ENCODE data around the gene PRR35.

The PRR35 gene

GRCh38 chr16:580141-580945 lies 20.1 kb downstream of the PRR35 start:
- no peak for DNase-seq (ENCODE audit: low read depth in 2 of 2)

DNA sequence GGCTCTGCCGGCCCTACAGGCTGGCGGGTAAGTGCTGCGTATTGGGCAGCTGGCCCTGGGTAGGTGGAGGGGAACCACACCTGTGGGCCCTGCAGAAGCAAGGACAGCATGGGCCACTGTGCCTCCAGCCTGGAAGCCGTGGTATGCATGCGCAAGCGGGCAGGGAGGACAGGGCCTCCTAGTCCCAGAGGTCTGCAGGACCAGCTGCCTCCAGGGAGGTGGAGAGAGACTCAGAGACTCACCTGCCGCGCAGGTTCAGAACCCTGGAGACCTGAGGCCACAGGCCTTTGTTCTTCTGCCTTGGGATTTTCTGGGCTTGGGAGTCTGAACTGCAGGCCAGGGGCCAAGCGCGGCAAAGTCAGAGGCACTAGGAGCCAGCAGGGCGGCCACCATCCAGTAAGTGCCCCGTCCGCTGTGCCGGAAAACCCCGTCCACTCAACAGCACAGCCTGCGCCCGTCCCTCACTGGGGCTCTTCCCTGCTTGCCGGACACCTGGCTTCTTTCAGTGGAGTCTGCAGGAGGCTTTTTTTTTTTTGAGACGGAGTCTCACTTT lies 20.8 kb downstream of the PRR35 start:
- no peak for DNase-seq (ENCODE audit: low read depth in 2 of 2)

- DNase-seq (ENCODE audit: low read depth in 2 of 2) = no peak
These were observed 22.0 kb downstream of the PRR35 start for GRCh38 chr16:582218-582613.

DNA sequence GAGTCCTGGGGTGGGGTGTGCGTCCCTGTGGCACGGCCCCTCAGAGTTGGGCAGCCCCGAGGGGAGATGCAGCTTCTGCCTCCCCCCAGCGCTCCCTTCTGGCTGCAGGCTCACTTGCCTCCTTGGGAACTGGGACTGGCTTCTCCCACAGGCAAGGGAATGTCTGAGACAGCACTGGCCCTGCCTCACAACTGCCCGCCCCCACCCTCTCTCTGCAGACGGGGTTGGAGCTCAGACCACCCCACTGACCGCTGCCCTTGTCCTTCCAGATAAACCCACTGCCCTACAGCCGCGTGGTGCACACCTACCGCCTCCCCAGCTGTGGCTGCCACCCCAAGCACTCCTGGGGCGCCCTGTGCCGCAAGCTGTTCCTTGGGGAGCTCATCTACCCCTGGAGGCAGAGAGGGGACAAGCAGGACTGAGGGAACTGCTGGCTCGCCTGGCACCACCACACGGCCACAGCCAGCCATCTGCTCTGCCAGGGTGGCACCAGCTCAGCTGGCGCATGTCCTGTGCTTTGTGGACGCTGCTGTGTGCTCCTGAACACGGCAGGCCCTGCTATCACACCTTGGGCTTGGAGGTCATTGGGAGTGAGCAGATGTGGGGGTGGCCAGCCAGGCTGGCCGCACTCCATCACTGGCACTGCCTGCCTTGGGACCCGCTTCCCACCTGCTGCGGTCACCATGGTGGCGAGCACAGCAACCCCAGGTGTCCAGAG lies 22.6 kb downstream of the PRR35 start:
- DNase-seq (ENCODE audit: low read depth in 2 of 2) = no peak

- no peak for DNase-seq (ENCODE audit: low read depth in 2 of 2)
These were observed 23.2 kb downstream of the PRR35 start for GRCh38 chr16:583470-583814.

DNA sequence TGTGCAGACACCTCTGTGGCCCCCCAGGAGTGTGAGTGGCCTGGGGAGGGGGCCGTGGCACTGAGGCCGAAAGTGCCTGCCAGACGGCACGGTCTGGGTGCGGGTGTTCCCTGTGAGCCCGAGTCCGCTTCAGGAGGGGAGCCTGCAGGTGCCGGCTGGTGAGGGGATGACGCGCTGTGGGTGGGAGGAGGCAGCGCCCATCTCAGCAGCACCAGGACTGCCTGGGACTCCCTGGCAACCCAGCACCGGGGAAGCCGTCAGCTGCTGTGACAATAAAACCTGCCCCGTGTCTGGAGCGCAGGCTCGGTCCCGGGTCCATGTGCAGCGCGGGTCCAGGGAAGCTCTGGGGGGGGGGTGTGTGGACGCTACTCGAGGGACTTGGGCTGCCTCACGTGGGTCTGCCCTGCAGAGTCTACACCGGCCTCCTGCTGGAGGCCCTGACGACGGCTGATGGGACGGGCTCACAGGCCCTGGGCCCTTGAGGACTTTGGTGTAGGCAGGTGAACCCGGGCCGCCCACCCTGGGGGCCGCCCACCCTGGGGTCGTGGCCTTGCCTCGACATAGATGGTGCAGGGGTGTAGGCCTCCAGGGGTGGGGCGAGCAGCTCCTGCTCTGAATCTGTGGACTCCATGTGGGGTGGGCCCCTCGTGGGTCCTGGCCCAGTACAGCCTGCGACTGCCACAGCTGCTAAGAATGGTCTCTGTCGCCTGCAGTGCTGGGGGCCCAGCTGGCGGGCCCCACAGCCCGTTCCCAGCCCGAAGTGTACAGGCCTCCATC lies 23.8 kb downstream of the PRR35 start:
- no peak for DNase-seq (ENCODE audit: low read depth in 2 of 2)

DNA sequence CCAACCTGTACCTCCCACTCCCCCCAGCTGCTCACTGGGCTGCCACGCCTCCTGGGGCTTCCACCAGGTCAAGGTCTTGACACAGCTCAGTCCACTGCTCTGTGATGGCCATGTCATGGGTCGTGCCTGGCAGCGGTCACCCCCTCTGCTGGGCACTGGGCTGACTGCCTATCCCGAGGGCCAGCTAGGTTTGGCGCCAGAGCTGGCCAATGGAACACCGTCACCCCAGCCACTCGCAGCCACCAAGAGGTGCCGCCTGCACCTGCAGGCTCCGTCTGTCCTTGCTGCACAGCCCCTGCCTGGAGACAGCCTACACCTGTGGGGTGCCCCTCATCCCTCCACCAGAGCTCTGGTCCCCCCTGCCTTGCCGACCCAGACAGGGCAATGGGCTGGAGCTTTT lies 25.2 kb downstream of the PRR35 start:
- DNase-seq (ENCODE audit: low read depth in 2 of 2) = no peak

- DNase-seq (ENCODE audit: low read depth in 2 of 2) = no peak
These were observed 26.0 kb downstream of the PRR35 start for GRCh38 chr16:586047-586644.

DNA sequence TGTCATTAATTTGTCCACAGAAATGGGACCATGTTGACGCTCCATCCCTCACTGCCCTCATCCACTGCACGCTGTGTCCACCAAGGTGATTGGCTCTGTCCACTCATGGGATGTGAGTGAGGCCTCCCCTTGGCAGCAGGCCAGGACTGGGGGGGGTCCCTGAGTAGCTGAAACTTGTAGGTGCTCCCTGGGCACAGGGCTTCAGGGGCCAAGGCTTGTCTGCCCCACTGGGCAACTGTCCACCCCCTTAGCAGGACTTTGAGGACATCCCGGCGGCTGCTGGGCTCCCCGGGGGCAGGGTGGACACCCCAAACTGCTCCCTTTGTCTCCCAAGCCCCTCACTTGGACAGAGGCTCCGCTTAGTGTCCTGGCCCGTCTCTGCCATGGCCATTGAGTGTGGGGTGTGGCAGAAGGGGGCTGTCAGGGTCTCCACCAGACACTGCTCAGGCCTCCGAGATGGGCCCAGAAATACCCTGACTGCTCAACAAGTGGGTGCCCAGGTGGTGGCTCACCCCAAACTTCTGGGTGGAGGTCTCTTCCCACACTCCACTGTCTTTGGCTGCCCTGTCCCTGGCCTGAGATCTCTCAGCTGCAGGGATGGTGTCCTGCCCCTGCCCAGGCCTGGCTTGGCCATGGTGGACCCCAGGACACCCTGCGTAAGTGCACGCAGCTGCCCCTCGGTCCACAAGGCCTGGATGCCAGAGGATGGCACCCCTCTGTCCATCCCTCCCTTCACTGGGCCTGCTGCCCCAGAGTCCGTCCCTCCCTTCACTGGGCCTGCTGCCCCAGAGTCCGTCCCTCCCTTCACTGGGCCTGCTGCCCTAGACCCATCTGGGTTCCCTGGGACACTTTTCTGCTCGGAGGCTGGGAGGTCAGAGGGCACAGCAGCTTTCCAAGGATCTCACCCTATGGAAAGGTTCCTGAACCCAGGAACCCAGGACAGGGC lies 26.7 kb downstream of the PRR35 start:
- no peak for DNase-seq (ENCODE audit: low read depth in 2 of 2)

GRCh38 chr16:588639-588888 lies 28.4 kb downstream of the PRR35 start:
- DNase-seq (ENCODE audit: low read depth in 2 of 2) = peak in 1 of 2 donors; percentile 48

DNA sequence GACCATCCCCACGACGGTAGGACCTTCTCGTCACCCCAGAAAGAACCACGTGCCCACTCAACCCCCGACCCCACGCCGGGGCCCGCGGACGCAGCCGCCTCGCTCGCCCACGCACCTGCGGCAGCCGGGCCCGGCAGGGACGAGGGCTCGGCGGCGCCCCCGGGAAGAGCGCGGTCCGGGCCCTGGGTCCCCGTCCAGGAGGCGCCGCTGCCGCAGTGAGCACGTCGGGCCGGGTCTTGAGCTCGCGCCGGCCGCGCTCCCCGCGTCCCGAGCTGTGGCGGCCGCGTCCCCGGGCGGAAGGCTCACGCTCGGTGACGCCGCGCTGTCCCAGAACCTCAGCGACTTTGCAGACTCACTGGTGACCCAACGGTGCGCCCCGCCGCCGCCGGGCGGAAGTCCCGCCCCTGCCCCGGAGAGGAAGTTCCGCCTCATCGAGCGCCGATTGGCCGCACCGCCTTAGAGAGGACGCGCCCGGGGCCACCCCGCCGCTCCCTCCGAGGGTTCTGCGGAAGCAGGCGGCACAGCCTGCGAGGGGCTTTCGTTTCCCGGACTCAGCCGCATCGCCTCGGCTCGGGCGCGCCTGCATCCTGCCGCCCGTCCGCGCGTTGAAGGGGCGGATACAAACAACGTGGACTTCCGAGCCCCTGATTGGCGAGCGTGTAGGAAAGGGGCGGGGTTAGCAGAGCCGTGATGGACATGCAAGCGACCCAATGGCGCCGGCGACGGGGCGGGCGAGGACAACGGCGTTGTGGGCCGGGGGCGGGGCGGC lies 28.9 kb downstream of the PRR35 start:
- DNase-seq (ENCODE audit: low read depth in 2 of 2) = peak; percentile 95

DNA sequence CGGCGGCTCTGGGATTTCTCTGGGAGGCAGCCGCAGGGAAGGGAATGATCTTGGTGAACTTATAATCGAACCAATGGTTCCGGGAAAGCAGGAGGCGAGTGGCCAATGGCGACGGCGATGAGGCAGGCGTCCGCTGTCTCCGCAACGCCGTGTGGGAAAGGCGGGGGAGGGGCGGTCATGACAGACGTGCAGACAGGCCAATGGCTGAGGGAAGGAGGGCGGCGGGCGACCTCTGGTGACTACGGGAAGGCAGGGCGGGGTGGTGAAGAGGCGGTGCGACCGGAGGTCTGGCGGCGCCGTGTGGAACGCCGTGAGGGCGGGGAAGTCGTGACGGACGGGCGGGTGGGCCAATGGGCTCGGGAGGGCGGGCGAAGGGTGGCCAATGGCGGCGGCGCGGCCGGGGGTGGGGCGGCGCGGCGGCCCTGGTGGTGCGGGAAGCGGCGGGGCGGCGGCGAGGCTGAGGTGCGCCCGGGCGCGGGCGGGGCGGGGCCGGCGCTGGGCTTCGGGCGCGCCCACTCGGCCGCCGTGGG lies 29.5 kb downstream of the PRR35 start, which contains the start of gene RAB40C:
RAB40C (plus strand) TSS at position 409 of the 530 bp plus-strand sequence. CDS start 226 bp downstream, outside the sequence.
- DNase-seq (ENCODE audit: low read depth in 2 of 2) = peak; percentile 97 to 98

- no peak for DNase-seq (ENCODE audit: low read depth in 2 of 2)
These were observed 30.1 kb downstream of the PRR35 start for GRCh38 chr16:590188-590814.

GRCh38 chr16:590815-591200 lies 30.6 kb downstream of the PRR35 start:
- DNase-seq (ENCODE audit: low read depth in 2 of 2) = no peak

DNA sequence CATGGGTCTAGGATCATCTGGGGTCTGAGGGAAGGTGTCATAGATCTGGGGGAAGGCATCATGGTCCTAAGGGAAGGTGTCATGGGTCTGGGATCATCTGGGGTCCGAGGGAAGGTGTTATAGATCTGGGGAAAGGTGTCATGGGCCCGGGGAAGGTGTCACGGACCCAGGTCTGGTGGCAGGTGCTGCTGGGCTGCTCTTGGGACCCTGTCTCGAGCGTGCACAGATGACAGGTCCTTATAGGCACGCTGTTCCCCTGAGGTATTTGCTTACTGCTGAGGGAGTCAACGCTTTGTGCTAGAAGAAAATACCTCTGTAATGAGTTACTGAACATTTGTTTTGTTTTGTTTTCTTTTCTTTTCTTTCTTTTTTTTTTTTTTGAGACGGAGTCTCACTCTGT lies 31.0 kb downstream of the PRR35 start:
- no peak for DNase-seq (ENCODE audit: low read depth in 2 of 2)

DNA sequence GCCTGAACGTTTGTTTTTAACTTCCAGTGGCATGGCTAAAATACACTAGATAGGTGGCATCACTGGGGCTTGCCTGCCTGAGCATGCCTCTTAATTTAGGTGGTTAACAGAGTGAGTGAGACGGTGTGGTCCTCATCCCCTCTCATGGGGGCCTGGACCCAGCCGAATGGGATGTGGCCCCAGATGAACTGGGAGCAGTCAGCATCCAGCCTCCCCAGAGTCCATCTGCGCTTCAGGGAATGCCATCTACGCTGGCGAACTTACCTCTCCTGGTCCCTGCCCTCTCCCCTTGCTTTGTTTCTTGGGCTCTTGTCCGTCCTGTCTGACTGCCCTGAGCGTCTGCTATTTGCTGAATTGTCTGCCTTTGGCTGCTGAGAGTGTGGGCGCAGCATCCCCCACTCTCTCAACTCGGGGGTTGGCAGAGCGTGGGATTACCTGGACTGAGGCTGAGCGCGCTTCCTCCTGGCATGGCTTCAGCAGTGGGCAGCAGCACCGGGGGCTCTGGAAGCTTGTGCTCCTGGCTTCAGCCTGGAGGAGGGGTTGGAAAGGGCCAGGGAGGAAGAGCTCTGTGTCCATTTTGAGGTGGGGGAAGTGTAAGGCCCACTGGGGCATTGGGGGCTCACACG lies 31.8 kb downstream of the PRR35 start:
- no peak for DNase-seq (ENCODE audit: low read depth in 2 of 2)

GRCh38 chr16:592518-593306 lies 32.5 kb downstream of the PRR35 start:
- no peak for DNase-seq (ENCODE audit: low read depth in 2 of 2)

- no peak for DNase-seq (ENCODE audit: low read depth in 2 of 2)
These were observed 33.2 kb downstream of the PRR35 start for GRCh38 chr16:593406-593805.
